Measurements from ENCODE around the gene NIPSNAP3A. TPM values are rescaled to one million over a fixed set of nuclear protein-coding genes. Genes with fewer than 3 reads are reported as not detected.
A peak's percentile ranks its signal among the peaks of the same experiment; 100 is the strongest.

The NIPSNAP3A gene
- total RNA-seq, 1 experiment from 2014 or later: 25.3 TPM

GRCh38 chr9:104808035-104808614 is 60.6 kb downstream of the NIPSNAP3A start:
- Histone ChIP-seq H3K36me3 (no peaks in the 10 kb centered on the region), H3K4me1 (no peaks in the 10 kb centered on the region), H3K27me3 (peaks cover 4% of the 10 kb centered on the region), H3K9me3 (replicated peaks) (no peaks in the 10 kb centered on the region), H3K27ac (no peak overlapping the region), H3K4me3 (no peak overlapping the region)
- peak; percentile 11 to 47 for DNase-seq

Other genes starting within 250 kb of the NIPSNAP3A start
- gene OR13F1, start 243.4 kb upstream of the NIPSNAP3A start, total RNA-seq (2014; rRNA removed; shearing (Covaris generic)): not detected in 2 replicates
- gene OR13C4, start 220.5 kb upstream of the NIPSNAP3A start, total RNA-seq (2014; rRNA removed; shearing (Covaris generic)): not detected in 2 replicates
- not detected in 2 replicates for gene OR13C3, start 210.8 kb upstream of the NIPSNAP3A start, total RNA-seq (2014; rRNA removed; shearing (Covaris generic))
- not detected in 2 replicates for gene OR13C8, start 178.5 kb upstream of the NIPSNAP3A start, total RNA-seq (2014; rRNA removed; shearing (Covaris generic))
- not detected in 2 replicates for gene OR13C5, start 148.3 kb upstream of the NIPSNAP3A start, total RNA-seq (2014; rRNA removed; shearing (Covaris generic))
- gene OR13C2, start 142.1 kb upstream of the NIPSNAP3A start, total RNA-seq (2014; rRNA removed; shearing (Covaris generic)): not detected in 2 replicates
- gene OR13C9, start 129.5 kb upstream of the NIPSNAP3A start, total RNA-seq (2014; rRNA removed; shearing (Covaris generic)): not detected in 2 replicates
- not detected in 2 replicates for gene OR13D1, start 53.2 kb upstream of the NIPSNAP3A start, total RNA-seq (2014; rRNA removed; shearing (Covaris generic))
- 0.36 and 0.48 TPM in 2 replicates for gene NIPSNAP3B, start 16.4 kb downstream of the NIPSNAP3A start, total RNA-seq (2014; rRNA removed; shearing (Covaris generic))
- gene ABCA1, start 180.5 kb downstream of the NIPSNAP3A start, total RNA-seq (2014; rRNA removed; shearing (Covaris generic)): 0.03 and 0.04 TPM in 2 replicates

Data from SJCRH30 (cell line).